Activated CD4-positive, alpha-beta T cell treated with anti-CD3 and anti-CD28 coated beads, Interleukin-2, amount 10 ng/mL, durations not matched to agents 24 days and 14 days (primary cell): ENCODE measurements around the gene THRSP. TPM values are rescaled to one million over a fixed set of nuclear protein-coding genes. Genes with fewer than 3 reads are reported as not detected.
A peak's percentile ranks its signal among the peaks of the same experiment; 100 is the strongest.
"Not testable (repeated sequence)": the region's sequence is repeated elsewhere in the genome, so short reads cannot be mapped to it uniquely, and the experiment has no call there.

ENCODE experiments used
- DNase-seq: peaks from one replicate; pipeline ENCODE4 v3.0.0; 2022
- H3K27ac Mint-ChIP-seq: one replicate; pipeline ENCODE4 v1.8.0; 2022; ENCODE audit warnings: mild to moderate bottlenecking, mixed read lengths
- H3K27me3 Mint-ChIP-seq: one replicate; pipeline ENCODE4 v1.8.0; 2022; ENCODE audit warnings: mixed read lengths
- H3K36me3 Mint-ChIP-seq: one replicate; pipeline ENCODE4 v1.8.0; 2022; ENCODE audit warnings: low read depth, mild to moderate bottlenecking, mixed read lengths
- H3K4me1 Mint-ChIP-seq: one replicate; pipeline ENCODE4 v1.8.0; 2021; ENCODE audit warnings: mixed read lengths
- H3K4me3 Mint-ChIP-seq: one replicate; pipeline ENCODE4 v1.8.0; 2022; ENCODE audit warnings: mild to moderate bottlenecking, moderate library complexity, mixed read lengths
- H3K9me3 Mint-ChIP-seq: one replicate; pipeline ENCODE4 v1.8.0; 2021; ENCODE audit warnings: mixed read lengths
- intact Hi-C: fragments of 100-400 bp; cut with micrococcal nuclease; formaldehyde crosslinking; loops from one replicate; pipeline ENCODE4 v1.15.1; 2023
- total RNA-seq: library from RNA; stranded (reverse); gene quantifications from 2 replicates; pipeline ENCODE4 v1.2.3, GENCODE V29; 2022

Gene THRSP
- total RNA-seq, 1 donor from 2014 or later, result not detected

GRCh38 chr11:78045851-78046485 lies 17.7 kb upstream of the THRSP start:
- Mint-ChIP-seq H3K4me1 (peaks cover 11% of the 10 kb centered on the region), H3K9me3 (no peaks in the 10 kb centered on the region), H3K4me3 (peak overlapping the region; percentile 45), H3K27ac (no peak overlapping the region), H3K36me3 (no peaks in the 10 kb centered on the region), H3K27me3 (peaks cover 4% of the 10 kb centered on the region)
- intact Hi-C loops, result loop anchor here (2.0 kb wide), 1 partner anchor 51 kb away; the partner anchor contains the start of gene INTS4
- peak; percentile 94 for DNase-seq

GRCh38 chr11:78046486-78046854 lies 17.2 kb upstream of the THRSP start:
- DNase-seq, result no peak

GRCh38 chr11:78048561-78048960 lies 15.1 kb upstream of the THRSP start:
- Mint-ChIP-seq H3K4me3 (no peak overlapping the region), H3K36me3 (peaks cover 2% of the 10 kb centered on the region), H3K27me3 (peaks cover under 1% of the 10 kb centered on the region), H3K4me1 (peaks cover 13% of the 10 kb centered on the region), H3K9me3 (no peaks in the 10 kb centered on the region), H3K27ac (no peak overlapping the region)
- DNase-seq, result no peak
- intact Hi-C loops, result no loop called here

More at GRCh38 chr11:78046486-78046854, 17.2 kb upstream of the THRSP start:
- H3K27me3 Mint-ChIP-seq, result peaks cover 4% of the 10 kb centered on the region
- H3K36me3 Mint-ChIP-seq, result no peaks in the 10 kb centered on the region
- intact Hi-C loops, result loop anchor here (2.0 kb wide), 1 partner anchor 52 kb away; the partner anchor contains the start of gene INTS4
- no peak overlapping the region for H3K4me3 Mint-ChIP-seq
- H3K4me1 Mint-ChIP-seq, result peaks cover 15% of the 10 kb centered on the region
- no peaks in the 10 kb centered on the region for H3K9me3 Mint-ChIP-seq
- H3K27ac Mint-ChIP-seq, result no peak overlapping the region

GRCh38 chr11:78049348-78049747 lies 14.3 kb upstream of the THRSP start:
- Mint-ChIP-seq H3K36me3 (peaks cover 2% of the 10 kb centered on the region), H3K4me1 (peaks cover 13% of the 10 kb centered on the region), H3K27ac (no peak overlapping the region), H3K27me3 (no peaks in the 10 kb centered on the region), H3K4me3 (no peak overlapping the region), H3K9me3 (no peaks in the 10 kb centered on the region)
- DNase-seq, result no peak
- intact Hi-C loops, result no loop called here

- Mint-ChIP-seq H3K9me3 (no peaks in the 10 kb centered on the region), H3K4me1 (peaks cover 9% of the 10 kb centered on the region), H3K4me3 (no peak overlapping the region), H3K36me3 (peaks cover 2% of the 10 kb centered on the region), H3K27me3 (no peaks in the 10 kb centered on the region), H3K27ac (no peak overlapping the region)
- intact Hi-C loops, result no loop called here
- DNase-seq, result no peak
These were observed 12.5 kb upstream of the THRSP start for GRCh38 chr11:78050964-78051831.

- H3K36me3 Mint-ChIP-seq, result peaks cover 2% of the 10 kb centered on the region
These were observed 8.7 kb upstream of the THRSP start for GRCh38 chr11:78054971-78055370.

GRCh38 chr11:78056093-78056492 lies 7.6 kb upstream of the THRSP start:
- no peak for DNase-seq
- peaks cover 2% of the 10 kb centered on the region for H3K36me3 Mint-ChIP-seq
- no peaks in the 10 kb centered on the region for H3K27me3 Mint-ChIP-seq
- H3K4me1 Mint-ChIP-seq, result peaks cover 2% of the 10 kb centered on the region
- H3K4me3 Mint-ChIP-seq, result no peak overlapping the region
- intact Hi-C loops, result no loop called here
- no peak overlapping the region for H3K27ac Mint-ChIP-seq
- no peaks in the 10 kb centered on the region for H3K9me3 Mint-ChIP-seq

More at GRCh38 chr11:78054971-78055370, 8.7 kb upstream of the THRSP start:
- DNase-seq, result no peak
- no peak overlapping the region for H3K4me3 Mint-ChIP-seq
- H3K27ac Mint-ChIP-seq, result no peak overlapping the region
- H3K9me3 Mint-ChIP-seq, result no peaks in the 10 kb centered on the region
- no peaks in the 10 kb centered on the region for H3K27me3 Mint-ChIP-seq
- H3K4me1 Mint-ChIP-seq, result peaks cover 8% of the 10 kb centered on the region
- intact Hi-C loops, result no loop called here

- Mint-ChIP-seq H3K27ac (no peak overlapping the region), H3K36me3 (peaks cover 2% of the 10 kb centered on the region), H3K4me3 (no peak overlapping the region), H3K27me3 (no peaks in the 10 kb centered on the region), H3K9me3 (no peaks in the 10 kb centered on the region), H3K4me1 (no peaks in the 10 kb centered on the region)
- no peak for DNase-seq
- intact Hi-C loops, result no loop called here
These were observed 6.1 kb upstream of the THRSP start for GRCh38 chr11:78057462-78058055.

GRCh38 chr11:78059749-78060328 lies 3.8 kb upstream of the THRSP start:
- H3K36me3 Mint-ChIP-seq, DNase-seq, H3K27ac Mint-ChIP-seq, H3K4me1 Mint-ChIP-seq, H3K4me3 Mint-ChIP-seq, intact Hi-C loops, H3K9me3 Mint-ChIP-seq, H3K27me3 Mint-ChIP-seq: not testable (repeated sequence)

- DNase-seq, result no peak
- Mint-ChIP-seq H3K36me3 (peaks cover 4% of the 10 kb centered on the region), H3K27me3 (no peaks in the 10 kb centered on the region), H3K4me1 (no peaks in the 10 kb centered on the region), H3K4me3 (no peak overlapping the region), H3K9me3 (no peaks in the 10 kb centered on the region), H3K27ac (no peak overlapping the region)
- intact Hi-C loops, result no loop called here
These were observed 3.1 kb upstream of the THRSP start for GRCh38 chr11:78060533-78060932.

- no peaks in the 10 kb centered on the region for H3K9me3 Mint-ChIP-seq
- peaks cover 5% of the 10 kb centered on the region for H3K36me3 Mint-ChIP-seq
- DNase-seq, result no peak
- intact Hi-C loops, result no loop called here
- no peak overlapping the region for H3K27ac Mint-ChIP-seq
- H3K4me1 Mint-ChIP-seq, result no peaks in the 10 kb centered on the region
- H3K4me3 Mint-ChIP-seq, result no peak overlapping the region
- H3K27me3 Mint-ChIP-seq, result no peaks in the 10 kb centered on the region
These were observed 2.4 kb upstream of the THRSP start for GRCh38 chr11:78061088-78061920.

GRCh38 chr11:78061921-78062311 lies 1.7 kb upstream of the THRSP start:
- Mint-ChIP-seq H3K36me3 (peaks cover 5% of the 10 kb centered on the region), H3K27ac (no peak overlapping the region), H3K27me3 (no peaks in the 10 kb centered on the region), H3K4me1 (no peaks in the 10 kb centered on the region), H3K4me3 (no peak overlapping the region), H3K9me3 (no peaks in the 10 kb centered on the region)
- DNase-seq, result no peak
- intact Hi-C loops, result no loop called here

- DNase-seq, result no peak
- Mint-ChIP-seq H3K4me3 (no peak overlapping the region), H3K27me3 (no peaks in the 10 kb centered on the region), H3K36me3 (peaks cover 10% of the 10 kb centered on the region), H3K4me1 (peaks cover 2% of the 10 kb centered on the region), H3K9me3 (no peaks in the 10 kb centered on the region), H3K27ac (no peak overlapping the region)
- intact Hi-C loops, result no loop called here
These were observed 990 bp upstream of the THRSP start for GRCh38 chr11:78062671-78063070.
